ENCODE results near the gene QTRT2.

Gene QTRT2

DNA sequence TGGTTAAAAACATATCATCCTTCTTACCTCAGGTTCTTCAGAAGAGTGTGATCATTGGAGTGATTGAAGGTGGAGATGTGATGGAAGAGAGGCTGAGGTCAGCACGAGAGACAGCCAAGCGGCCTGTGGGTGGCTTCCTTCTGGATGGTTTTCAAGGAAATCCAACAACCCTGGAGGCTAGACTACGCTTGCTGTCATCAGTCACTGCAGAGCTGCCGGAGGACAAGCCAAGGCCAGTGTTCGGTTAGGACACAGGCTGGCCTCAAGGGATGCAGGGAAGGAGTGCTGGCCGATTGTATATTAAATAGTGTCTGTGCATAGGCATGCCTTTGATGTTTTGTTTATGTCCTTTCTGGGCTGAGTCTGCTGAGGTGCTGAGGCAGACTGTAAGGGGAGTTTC is 20.2 kb downstream of the QTRT2 start:
- Histone ChIP-seq H3K9me3 (no peaks in the 10 kb centered on the region), H3K4me1 (ENCODE audit: control insufficient read depth in 1 of 2, insufficient read depth in 1 of 2, low read depth in 1 of 2, low read length in 1 of 2) (no peaks in the 10 kb centered on the region), H3K36me3 (peaks cover 84% of the 10 kb centered on the region), H3K27me3 (no peaks in the 10 kb centered on the region), H3K4me3 (ENCODE audit: low read depth in 1 of 2, low read length in 1 of 2) (no peak overlapping the region), H3K27ac (no peak overlapping the region)
- no peak for TF ChIP-seq CTCF (IDR thresholded peaks at IDR 0.05)

- H3K27me3 ChIP-seq = no peaks in the 10 kb centered on the region
- H3K27ac ChIP-seq = no peak overlapping the region
- no peaks in the 10 kb centered on the region for H3K4me1 ChIP-seq (ENCODE audit: control insufficient read depth in 1 of 2, insufficient read depth in 1 of 2, low read depth in 1 of 2, low read length in 1 of 2)
- no peaks in the 10 kb centered on the region for H3K9me3 ChIP-seq
- TF ChIP-seq CTCF (IDR thresholded peaks at IDR 0.05) = no peak
- H3K4me3 ChIP-seq (ENCODE audit: low read depth in 1 of 2, low read length in 1 of 2) = no peak overlapping the region
- peaks cover 75% of the 10 kb centered on the region for H3K36me3 ChIP-seq
Measured at GRCh38 chr3:114078126-114078525, 21.6 kb downstream of the QTRT2 start.

DNA sequence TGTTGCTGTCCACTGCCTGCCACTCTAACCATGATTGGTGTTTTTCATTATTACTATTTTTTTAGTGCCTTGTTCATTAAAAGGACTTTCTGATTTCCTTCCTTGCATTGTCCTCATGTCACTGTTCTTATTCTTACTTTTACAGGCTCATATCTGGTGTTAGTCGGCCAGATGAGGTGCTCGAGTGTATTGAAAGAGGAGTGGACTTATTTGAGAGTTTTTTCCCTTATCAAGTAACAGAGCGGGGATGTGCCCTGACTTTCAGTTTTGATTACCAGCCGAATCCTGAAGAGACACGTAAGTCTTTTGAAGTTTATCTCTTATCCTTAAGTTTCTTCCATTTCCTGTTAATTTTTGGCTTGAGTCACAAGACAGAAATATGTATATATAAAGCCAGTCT is 23.2 kb downstream of the QTRT2 start:
- Histone ChIP-seq H3K9me3 (no peaks in the 10 kb centered on the region), H3K27ac (no peak overlapping the region), H3K4me3 (ENCODE audit: low read depth in 1 of 2, low read length in 1 of 2) (no peak overlapping the region), H3K36me3 (peaks cover 59% of the 10 kb centered on the region), H3K4me1 (ENCODE audit: control insufficient read depth in 1 of 2, insufficient read depth in 1 of 2, low read depth in 1 of 2, low read length in 1 of 2) (no peaks in the 10 kb centered on the region), H3K27me3 (no peaks in the 10 kb centered on the region)
- no peak for TF ChIP-seq CTCF (IDR thresholded peaks at IDR 0.05)

GRCh38 chr3:114080201-114080600 is 23.7 kb downstream of the QTRT2 start:
- H3K4me1 ChIP-seq (ENCODE audit: control insufficient read depth in 1 of 2, insufficient read depth in 1 of 2, low read depth in 1 of 2, low read length in 1 of 2) = no peaks in the 10 kb centered on the region
- no peaks in the 10 kb centered on the region for H3K27me3 ChIP-seq
- no peaks in the 10 kb centered on the region for H3K9me3 ChIP-seq
- no peak for TF ChIP-seq CTCF (IDR thresholded peaks at IDR 0.05)
- H3K36me3 ChIP-seq = peaks cover 55% of the 10 kb centered on the region
- no peak overlapping the region for H3K4me3 ChIP-seq (ENCODE audit: low read depth in 1 of 2, low read length in 1 of 2)
- H3K27ac ChIP-seq = no peak overlapping the region

DNA sequence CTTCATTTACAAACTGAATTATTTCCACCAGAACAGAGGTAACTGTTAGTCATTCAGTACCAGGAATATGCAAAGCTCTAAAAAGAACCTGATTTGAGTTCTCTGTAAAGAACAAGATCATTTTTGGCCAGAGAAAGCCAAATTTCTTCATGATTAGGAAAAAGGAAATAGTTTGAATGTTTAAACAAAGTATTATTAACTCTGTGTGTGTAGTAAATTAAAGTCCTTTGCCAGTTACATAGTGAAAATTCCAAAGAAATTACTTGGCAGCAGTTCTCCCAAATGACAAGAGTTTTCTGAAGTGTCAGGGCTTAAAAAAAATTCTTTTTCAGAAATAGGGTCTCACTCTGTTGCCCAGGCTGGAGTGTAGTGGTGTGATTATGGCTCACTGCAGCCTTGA is 24.5 kb downstream of the QTRT2 start:
- no peak for TF ChIP-seq CTCF (IDR thresholded peaks at IDR 0.05)
- Histone ChIP-seq H3K4me3 (ENCODE audit: low read depth in 1 of 2, low read length in 1 of 2) (no peak overlapping the region), H3K36me3 (peaks cover 56% of the 10 kb centered on the region), H3K27me3 (no peaks in the 10 kb centered on the region), H3K27ac (no peak overlapping the region), H3K4me1 (ENCODE audit: control insufficient read depth in 1 of 2, insufficient read depth in 1 of 2, low read depth in 1 of 2, low read length in 1 of 2) (no peaks in the 10 kb centered on the region), H3K9me3 (no peaks in the 10 kb centered on the region)

DNA sequence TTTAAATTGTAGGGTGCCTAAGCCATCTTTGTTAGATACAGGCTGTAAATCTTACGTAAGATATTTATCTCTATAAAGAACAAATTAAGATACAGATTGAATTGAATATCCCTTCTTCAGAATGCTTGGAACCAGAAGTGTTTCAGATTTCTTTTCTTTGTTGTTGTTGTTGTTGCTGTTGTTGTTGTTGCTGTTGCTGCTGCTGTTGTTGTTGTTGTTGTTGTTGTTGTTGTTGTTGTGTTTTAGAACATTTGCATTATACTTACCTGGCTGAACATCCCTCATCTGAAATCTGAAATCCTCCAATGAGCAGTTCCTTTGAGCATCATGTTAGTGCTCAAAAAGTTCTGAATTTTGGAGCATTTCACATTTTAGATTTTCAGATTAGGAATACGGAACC is 26.6 kb downstream of the QTRT2 start:
- no peaks in the 10 kb centered on the region for H3K27me3 ChIP-seq
- no peaks in the 10 kb centered on the region for H3K4me1 ChIP-seq (ENCODE audit: control insufficient read depth in 1 of 2, insufficient read depth in 1 of 2, low read depth in 1 of 2, low read length in 1 of 2)
- H3K4me3 ChIP-seq (ENCODE audit: low read depth in 1 of 2, low read length in 1 of 2) = no peak overlapping the region
- peaks cover 54% of the 10 kb centered on the region for H3K36me3 ChIP-seq
- H3K27ac ChIP-seq = no peak overlapping the region
- TF ChIP-seq CTCF (IDR thresholded peaks at IDR 0.05) = no peak
- H3K9me3 ChIP-seq = no peaks in the 10 kb centered on the region

Data from neutrophil (primary cell).